Measurements from ENCODE around the gene CD46.

DNA sequence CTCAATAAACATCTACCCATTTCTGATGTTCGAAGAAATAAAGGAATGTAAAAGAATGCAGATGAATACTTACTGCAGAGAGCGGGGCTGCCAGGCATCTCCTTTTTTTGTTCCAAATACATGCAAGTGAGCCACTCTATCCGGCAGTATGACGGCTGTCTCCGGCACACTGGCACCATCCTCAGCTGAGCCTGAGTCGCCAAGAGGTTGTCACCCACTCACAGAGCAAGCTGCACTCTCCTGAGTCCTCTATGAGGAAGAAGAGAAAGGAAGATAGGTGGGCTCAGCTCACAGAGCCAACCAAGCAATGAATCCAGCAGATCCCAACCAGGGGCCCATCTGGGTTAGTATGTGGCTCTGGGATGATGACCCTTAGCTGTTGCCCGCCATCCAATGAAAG lies 65.3 kb downstream of the CD46 start:
- TF ChIP-seq, protein P1, sequence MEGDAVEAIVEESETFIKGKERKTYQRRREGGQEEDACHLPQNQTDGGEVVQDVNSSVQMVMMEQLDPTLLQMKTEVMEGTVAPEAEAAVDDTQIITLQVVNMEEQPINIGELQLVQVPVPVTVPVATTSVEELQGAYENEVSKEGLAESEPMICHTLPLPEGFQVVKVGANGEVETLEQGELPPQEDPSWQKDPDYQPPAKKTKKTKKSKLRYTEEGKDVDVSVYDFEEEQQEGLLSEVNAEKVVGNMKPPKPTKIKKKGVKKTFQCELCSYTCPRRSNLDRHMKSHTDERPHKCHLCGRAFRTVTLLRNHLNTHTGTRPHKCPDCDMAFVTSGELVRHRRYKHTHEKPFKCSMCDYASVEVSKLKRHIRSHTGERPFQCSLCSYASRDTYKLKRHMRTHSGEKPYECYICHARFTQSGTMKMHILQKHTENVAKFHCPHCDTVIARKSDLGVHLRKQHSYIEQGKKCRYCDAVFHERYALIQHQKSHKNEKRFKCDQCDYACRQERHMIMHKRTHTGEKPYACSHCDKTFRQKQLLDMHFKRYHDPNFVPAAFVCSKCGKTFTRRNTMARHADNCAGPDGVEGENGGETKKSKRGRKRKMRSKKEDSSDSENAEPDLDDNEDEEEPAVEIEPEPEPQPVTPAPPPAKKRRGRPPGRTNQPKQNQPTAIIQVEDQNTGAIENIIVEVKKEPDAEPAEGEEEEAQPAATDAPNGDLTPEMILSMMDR (conservative IDR thresholded peaks at IDR 0.05) = no peak
- no peak for TF ChIP-seq EZH2 (IDR thresholded peaks at IDR 0.05; ENCODE audit: low read depth)
